H1 (cell line): ENCODE data around the gene TRIM44. TPM values are rescaled to one million over a fixed set of nuclear protein-coding genes. Genes with fewer than 3 reads are reported as not detected.

Experiments used
- CTCF ChIA-PET: fragments of 300-600 bp; sonication (Branson Sonifier 250); formaldehyde crosslinking; loops from one replicate; lab custom pipeline; 2021; ENCODE audit not compliant: partially characterized antibody; lab: Charles Lee
- POLR2A ChIA-PET: fragments of 300-600 bp; sonication (Branson Sonifier 250); formaldehyde crosslinking; loops from one replicate; lab custom pipeline; 2021; ENCODE audit warnings: inconsistent platforms; ENCODE audit not compliant: partially characterized antibody; lab: Charles Lee
- DNase-seq, 2 experiments: peaks; one replicate each; pipeline versions ENCODE4 v3.0.0 to v3.0.0-alpha.2; 2010 to 2022; ENCODE audit warnings: low spot score in 2 of 2, low read depth in 1 of 2, mixed read lengths in 1 of 2
- FAIRE-seq: peaks from 2 replicates; lab custom pipeline; 2011; peaks lifted over from hg19 to GRCh38; lab: Jason Lieb, UNC
- H2AFZ ChIP-seq: 2 replicates; pipeline ENCODE4 v1.8.1; 2012; ENCODE audit warnings: low read length, inconsistent platforms
- H2AK5ac ChIP-seq: 2 replicates; pipeline ENCODE4 v1.6.1; 2013; ENCODE audit warnings: low read depth, low read length
- H2BK120ac ChIP-seq: replicated peaks from 2 replicates; pipeline ENCODE3; 2013; ENCODE audit warnings: low read depth, low read length, inconsistent platforms
- H2BK12ac ChIP-seq: 2 replicates; pipeline ENCODE4 v1.6.1; 2013; ENCODE audit warnings: low read depth, low read length
- H2BK15ac ChIP-seq: 2 replicates; pipeline ENCODE4 v1.6.1; 2013; ENCODE audit warnings: low read length
- H2BK20ac ChIP-seq: 2 replicates; pipeline ENCODE4 v1.6.1; 2013; ENCODE audit warnings: low read length
- H2BK5ac ChIP-seq: 2 replicates; pipeline ENCODE4 v1.6.1; 2013; ENCODE audit warnings: low read depth, low read length
- H3K14ac ChIP-seq: 2 replicates; pipeline ENCODE4 v1.6.1; 2013; ENCODE audit warnings: inconsistent platforms; ENCODE audit not compliant: insufficient read length
- H3K18ac ChIP-seq: 2 replicates; pipeline ENCODE4 v1.6.1; 2013; ENCODE audit warnings: low read length; ENCODE audit errors: extremely low read depth
- H3K23ac ChIP-seq: 2 replicates; pipeline ENCODE4 v1.6.1; 2013; ENCODE audit warnings: inconsistent platforms; ENCODE audit not compliant: insufficient read length
- H3K23me2 ChIP-seq: 2 replicates; pipeline ENCODE4 v1.6.1; 2013; ENCODE audit warnings: low read depth, low read length
- H3K27ac ChIP-seq: 2 replicates; pipeline ENCODE4 v1.6.1; 2011; ENCODE audit warnings: low read depth, low read length, inconsistent platforms
- H3K27me3 ChIP-seq, 4 experiments: replicated peaks in 1 of 4; 1 replicate in 1 of 4; 2 replicates in 3 of 4; pipeline versions ENCODE4 v1.6.1 to v1.8.1; 2011 to 2013; ENCODE audit warnings: low read length in 3 of 4, mild to moderate bottlenecking in 3 of 4, inconsistent platforms in 2 of 4, mixed read lengths in 2 of 4, moderate library complexity in 1 of 4; ENCODE audit not compliant: control insufficient read depth in 3 of 4, insufficient read depth in 3 of 4; ENCODE audit errors: extremely low read depth in 1 of 4
- H3K36me3 ChIP-seq, 4 experiments: 2 replicates each; pipeline versions ENCODE4 v1.6.1 to v1.8.1; 2011 to 2013; ENCODE audit warnings: mild to moderate bottlenecking in 4 of 4, low read length in 3 of 4, moderate library complexity in 2 of 4, control low read depth in 1 of 4, inconsistent platforms in 1 of 4; ENCODE audit not compliant: insufficient read depth in 4 of 4, control insufficient read depth in 2 of 4
- H3K4ac ChIP-seq: replicated peaks from 2 replicates; pipeline ENCODE3; 2013; ENCODE audit warnings: low read length, low read depth, mixed read lengths, inconsistent platforms; ENCODE audit not compliant: insufficient read length
- H3K4me1 ChIP-seq, 4 experiments: replicated peaks in 1 of 4; 1 replicate in 1 of 4; 2 replicates in 3 of 4; pipeline versions ENCODE4 v1.6.1 to v1.8.1; 2011 to 2013; ENCODE audit warnings: low read length in 3 of 4, inconsistent platforms in 2 of 4, mixed read lengths in 1 of 4; ENCODE audit not compliant: insufficient read depth in 4 of 4, control insufficient read depth in 3 of 4
- H3K4me2 ChIP-seq, 2 experiments: 2 replicates each; pipeline versions ENCODE4 v1.6.1 to v1.8.1; 2011 to 2013; ENCODE audit warnings: low read depth in 2 of 2, low read length in 2 of 2, control low read depth in 1 of 2, inconsistent platforms in 1 of 2, mild to moderate bottlenecking in 1 of 2; ENCODE audit not compliant: insufficient read depth in 1 of 2
- H3K4me3 ChIP-seq, 4 experiments: fragments of 200-600, 300-600 bp in 1 of 4; sonication (generic), shearing (Covaris generic), sonication (Bioruptor Twin) in 1 of 4; 2 replicates each; pipeline versions ENCODE4 v1.5.1 to v1.8.1; 2011 to 2016; ENCODE audit warnings: low read length in 4 of 4, low read depth in 3 of 4, control low read depth in 2 of 4, inconsistent platforms in 2 of 4, mild to moderate bottlenecking in 2 of 4, mixed read lengths in 1 of 4, moderate library complexity in 1 of 4; ENCODE audit not compliant: insufficient read depth in 2 of 4; ENCODE audit errors: extremely low read depth in 1 of 4
- H3K56ac ChIP-seq: replicated peaks from 2 replicates; pipeline ENCODE3; 2013; ENCODE audit warnings: low read depth, mild to moderate bottlenecking, mixed read lengths, low read length, inconsistent platforms; ENCODE audit not compliant: insufficient read length
- H3K79me1 ChIP-seq: 2 replicates; pipeline ENCODE4 v1.6.1; 2013; ENCODE audit warnings: low read depth, low read length, control low read depth
- H3K79me2 ChIP-seq, 2 experiments: 2 replicates each; pipeline versions ENCODE4 v1.6.1 to v1.8.1; 2012 to 2013; ENCODE audit warnings: low read length in 2 of 2, mild to moderate bottlenecking in 2 of 2, inconsistent platforms in 1 of 2; ENCODE audit not compliant: insufficient read depth in 2 of 2, control insufficient read depth in 1 of 2
- H3K9ac ChIP-seq, 4 experiments: replicated peaks in 1 of 4; 1 replicate in 1 of 4; 2 replicates in 3 of 4; pipeline versions ENCODE4 v1.6.1 to v1.8.1; 2011 to 2013; ENCODE audit warnings: low read depth in 3 of 4, low read length in 3 of 4, control low read depth in 2 of 4, mild to moderate bottlenecking in 2 of 4, moderate library complexity in 2 of 4, inconsistent platforms in 1 of 4; ENCODE audit errors: extremely low read depth in 1 of 4
- H3K9me3 ChIP-seq, 2 experiments: 2 replicates each; pipeline versions ENCODE4 v1.6.1 to v1.8.1; 2012 to 2013; ENCODE audit warnings: mild to moderate bottlenecking in 2 of 2, moderate library complexity in 2 of 2, control low read depth in 1 of 2, inconsistent platforms in 1 of 2, low read depth in 1 of 2, low read length in 1 of 2, mixed read lengths in 1 of 2; ENCODE audit not compliant: insufficient read depth in 2 of 2
- H4K20me1 ChIP-seq, 2 experiments: replicated peaks in 1 of 2; 2 replicates each; pipeline versions ENCODE3 to v1.8.1; 2011 to 2013; ENCODE audit warnings: inconsistent platforms in 2 of 2, low read length in 2 of 2, mild to moderate bottlenecking in 1 of 2; ENCODE audit not compliant: insufficient read depth in 2 of 2, control insufficient read depth in 1 of 2
- H4K5ac ChIP-seq: 2 replicates; pipeline ENCODE4 v1.6.1; 2013; ENCODE audit warnings: low read length, low read depth, mixed read lengths, inconsistent platforms; ENCODE audit not compliant: insufficient read length
- H4K8ac ChIP-seq: 2 replicates; pipeline ENCODE4 v1.8.0; 2013; ENCODE audit warnings: mild to moderate bottlenecking, moderate library complexity, low read length, inconsistent platforms; ENCODE audit not compliant: insufficient read depth; ENCODE audit errors: extremely low read depth
- H4K91ac ChIP-seq: replicated peaks from 2 replicates; pipeline ENCODE3; 2013; ENCODE audit warnings: low read length, mixed read lengths, inconsistent platforms; ENCODE audit not compliant: insufficient read length
- CTCF ChIP-seq, 3 experiments: IDR thresholded peaks; 1 replicate in 2 of 3; 2 replicates in 1 of 3; pipeline versions ENCODE4 v1.5.1 to v1.6.1; 2011; ENCODE audit warnings: low read length in 3 of 3, mild to moderate bottlenecking in 3 of 3, inconsistent platforms in 2 of 3, low read depth in 1 of 3, moderate library complexity in 1 of 3; ENCODE audit not compliant: insufficient read depth in 1 of 3; ENCODE audit errors: control extremely low read depth in 1 of 3
- EP300 ChIP-seq, 2 experiments: IDR thresholded peaks; 1 replicate in 1 of 2; 2 replicates in 1 of 2; pipeline ENCODE4 v1.6.1; 2011 to 2012; ENCODE audit warnings: low read depth in 2 of 2, low read length in 2 of 2, mild to moderate bottlenecking in 2 of 2, borderline replicate concordance in 1 of 2, inconsistent platforms in 1 of 2, moderate library complexity in 1 of 2
- EZH2 ChIP-seq: fragments of 200-600 bp; sonication (generic); IDR thresholded peaks from 2 replicates; pipeline ENCODE4 v1.7.1; 2012; ENCODE audit warnings: low read depth, mild to moderate bottlenecking, moderate library complexity, low read length, inconsistent platforms; ENCODE audit not compliant: severe bottlenecking
- KDM5A ChIP-seq: fragments of 200-600 bp; IDR thresholded peaks from 2 replicates; pipeline ENCODE4 v1.7.1; 2012; ENCODE audit warnings: mild to moderate bottlenecking, low read length, inconsistent platforms, mixed read lengths
- MAFK ChIP-seq: IDR thresholded peaks from 2 replicates; pipeline ENCODE4 v1.6.1; 2012; ENCODE audit warnings: low read depth, mild to moderate bottlenecking, improper control_type of control experiment, low read length
- NRF1 ChIP-seq: IDR thresholded peaks from 2 replicates; pipeline ENCODE4 v1.6.1; 2011; ENCODE audit warnings: mild to moderate bottlenecking, low read depth, low read length, improper control_type of control experiment
- POLR2AphosphoS5 ChIP-seq: IDR thresholded peaks from 2 replicates; pipeline ENCODE4 v1.6.1; 2011; ENCODE audit warnings: low read depth, low read length
- RNF2 ChIP-seq: fragments of 200-900, 300-1000 bp; sonication (generic); IDR thresholded peaks from 2 replicates; pipeline ENCODE4 v1.7.1; 2016; ENCODE audit warnings: borderline replicate concordance, low read depth, mild to moderate bottlenecking, antibody characterized with exemption, low read length; ENCODE audit not compliant: poor library complexity, severe bottlenecking; ENCODE audit errors: missing control alignments
- SAP30 ChIP-seq: fragments of 300-600 bp; sonication (generic); IDR thresholded peaks from 2 replicates; pipeline ENCODE4 v1.7.1; 2012; ENCODE audit warnings: low read length, moderate library complexity, mild to moderate bottlenecking, inconsistent platforms; ENCODE audit not compliant: insufficient read depth, insufficient replicate concordance
- SP2 ChIP-seq: IDR thresholded peaks from 2 replicates; pipeline ENCODE4 v1.6.1; 2012; ENCODE audit warnings: mild to moderate bottlenecking, low read length, inconsistent platforms
- TEAD4 ChIP-seq: IDR thresholded peaks from 2 replicates; pipeline ENCODE4 v1.6.1; 2012; ENCODE audit warnings: low read depth, low read length, inconsistent platforms, mixed read lengths
- WGBS, 2 experiments: shearing (Covaris generic) in 1 of 2; methylation state at CpG; one replicate each; pipeline versions ENCODE4 v1.1.6 to v1.1.7; 2013 to 2015; ENCODE audit warnings: low lambda C conversion rate in 2 of 2, mixed read lengths in 2 of 2, inconsistent platforms in 1 of 2, low coverage in 1 of 2, missing lambda C conversion rate in 1 of 2; ENCODE audit not compliant: insufficient replicate concordance in 2 of 2, insufficient coverage in 1 of 2, insufficient read length in 1 of 2; ENCODE audit errors: extremely low coverage in 1 of 2, missing lambda C conversion rate in 1 of 2; 5-methylcytosine and 5-hydroxymethylcytosine counted together
- polyA plus RNA-seq, 7 experiments: library from polyadenylated mRNA; depleted of rRNA in 3 of 7; stranded (reverse) in 5 of 7; unstranded in 2 of 7; fragments of >200 nt in 5 of 7; fragments of 200-250 nt in 2 of 7; gene quantifications; 1 replicate in 5 of 7; 2 replicates in 1 of 7; 4 replicates in 1 of 7; pipeline versions ENCODE4 v1.2.1 to v1.2.3, GENCODE V29; 2011 to 2013; ENCODE audit warnings: missing spikeins in 2 of 7, mixed read lengths in 2 of 7
- total RNA-seq: library from RNA; stranded (reverse); fragmentation: NEBNext Ultra II Directional; extraction: Animal tissue kit (Norgen Biotek cat#: 25700); gene quantifications from 2 replicates; pipeline ENCODE4 v1.2.1, GENCODE V29; 2021

TRIM44 gene
- total and polyA plus RNA-seq, 2 of the 8 experiments (the other 6 are each of a cell fraction or from before 2014, with no cell fraction given) = 13.9 to 34.4 TPM

- H3K18ac ChIP-seq = no peak overlapping the region
- H3K23me2 ChIP-seq = no peaks in the 10 kb centered on the region
- no peak overlapping the region for H2AFZ ChIP-seq
- H3K9me3 ChIP-seq = peaks cover 0 to 8% of the 10 kb centered on the region in 2 experiments; a peak in 1 of 4 replicates
- no peaks in the 10 kb centered on the region for H3K4me1 ChIP-seq
- no peaks in the 10 kb centered on the region for H3K27me3 ChIP-seq
- H2BK20ac ChIP-seq = no peak overlapping the region
- no peak overlapping the region for H2BK120ac ChIP-seq
- no peak overlapping the region for H2BK12ac ChIP-seq
- FAIRE-seq (no peak), DNase-seq (no peak)
- H3K27ac ChIP-seq = no peak overlapping the region
- ChIA-PET CTCF (interaction anchor here (1.7 to 12.3 kb wide), 2 partner anchors 8 to 16 kb away, joined by 4 to 187 read pairs; no protein-coding TSS in a partner anchor), POLR2A (no interaction called here)
- no peak overlapping the region for H3K23ac ChIP-seq
- WGBS, 2 experiments = 90% methylated on average over 3 of the region's 3 CpGs; no CpG with 5 or more reads in 1 of the 2 experiments
- H2BK15ac ChIP-seq = no peak overlapping the region
- H2AK5ac ChIP-seq = no peak overlapping the region
- H3K4ac ChIP-seq = no peak overlapping the region
- H4K91ac ChIP-seq = no peak overlapping the region
- no peak overlapping the region for H3K4me3 ChIP-seq
- no peak overlapping the region for H3K56ac ChIP-seq
- no peak overlapping the region for H4K5ac ChIP-seq
- no peaks in the 10 kb centered on the region for H3K79me1 ChIP-seq
- H2BK5ac ChIP-seq = no peak overlapping the region
- H3K79me2 ChIP-seq = no peaks in the 10 kb centered on the region
- no peaks in the 10 kb centered on the region for H4K20me1 ChIP-seq
- no peaks in the 10 kb centered on the region for H3K36me3 ChIP-seq
- no peak overlapping the region for H3K4me2 ChIP-seq
- H3K14ac ChIP-seq = no peak overlapping the region
- no peak overlapping the region for H4K8ac ChIP-seq
- H3K9ac ChIP-seq = no peak overlapping the region
- TF ChIP-seq RNF2 (no peak), POLR2AphosphoS5 (no peak), NRF1 (no peak), EP300 (IDR thresholded peaks at IDR 0.05; ENCODE audit: borderline replicate concordance in 1 of 2, low read depth in 2 of 2, low read length in 2 of 2) (no peak), SP2 (no peak), KDM5A (no peak), CTCF (IDR thresholded peaks at IDR 0.05; ENCODE audit: control extremely low read depth in 1 of 3, insufficient read depth in 1 of 3, low read depth in 1 of 3, low read length in 3 of 3) (no peak), EZH2 (no peak), TEAD4 (no peak), MAFK (no peak), SAP30 (no peak)
These were observed 175.5 kb downstream of the TRIM44 start for GRCh38 chr11:35838071-35838470.
